ENCODE data around the gene SEMA3F.

The SEMA3F gene

DNA sequence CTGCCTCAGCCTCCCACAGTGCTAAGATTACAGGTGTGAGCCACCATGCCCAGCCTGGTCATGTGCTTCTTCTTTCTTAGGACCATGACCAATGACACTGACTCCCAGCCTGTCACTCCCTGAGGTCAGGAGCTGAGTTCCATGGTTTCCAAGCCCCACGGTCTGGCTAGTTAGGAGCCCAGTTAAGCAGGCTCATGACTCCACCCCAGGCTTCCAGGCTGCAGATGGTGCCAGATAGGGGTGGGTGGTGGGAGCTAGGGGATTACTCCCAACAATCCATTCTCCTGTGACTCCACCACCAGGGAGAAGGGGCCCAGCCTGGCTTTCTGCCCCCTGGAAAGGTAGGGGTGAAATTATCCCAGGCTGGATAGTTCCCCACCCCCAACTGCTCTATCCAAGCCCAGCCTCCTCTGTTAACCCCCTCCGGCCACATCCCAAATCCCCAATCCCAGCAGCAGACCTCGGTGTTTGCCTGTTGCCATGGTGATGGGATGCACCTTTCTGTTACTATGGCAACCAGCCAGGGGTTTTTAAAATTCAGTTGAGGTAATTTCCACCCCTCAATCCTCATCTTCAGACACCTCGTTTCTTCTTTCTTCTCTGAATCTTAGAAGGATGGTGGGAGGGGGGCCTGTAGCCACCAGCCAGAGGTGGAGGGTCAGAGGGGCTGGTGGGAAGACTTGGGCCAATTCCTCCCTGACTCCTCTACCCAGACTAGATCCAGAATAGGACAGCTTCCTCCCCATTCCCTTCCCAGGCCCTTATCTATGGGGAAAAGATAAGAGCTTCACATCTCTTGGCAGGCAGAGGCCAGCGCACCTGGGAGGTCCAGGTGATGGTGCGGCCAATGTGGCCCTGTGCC is 22.5 kb upstream of the SEMA3F start:
- no peak for DNase-seq

GRCh38 chr3:50133283-50133615 is 21.9 kb upstream of the SEMA3F start:
- no peak for DNase-seq

GRCh38 chr3:50134367-50134766 is 20.8 kb upstream of the SEMA3F start:
- DNase-seq = no peak

GRCh38 chr3:50135964-50136363 is 19.2 kb upstream of the SEMA3F start:
- DNase-seq = no peak

GRCh38 chr3:50136714-50137405 is 18.3 kb upstream of the SEMA3F start:
- no peak for DNase-seq

GRCh38 chr3:50137531-50137930 is 17.6 kb upstream of the SEMA3F start:
- DNase-seq = no peak

DNA sequence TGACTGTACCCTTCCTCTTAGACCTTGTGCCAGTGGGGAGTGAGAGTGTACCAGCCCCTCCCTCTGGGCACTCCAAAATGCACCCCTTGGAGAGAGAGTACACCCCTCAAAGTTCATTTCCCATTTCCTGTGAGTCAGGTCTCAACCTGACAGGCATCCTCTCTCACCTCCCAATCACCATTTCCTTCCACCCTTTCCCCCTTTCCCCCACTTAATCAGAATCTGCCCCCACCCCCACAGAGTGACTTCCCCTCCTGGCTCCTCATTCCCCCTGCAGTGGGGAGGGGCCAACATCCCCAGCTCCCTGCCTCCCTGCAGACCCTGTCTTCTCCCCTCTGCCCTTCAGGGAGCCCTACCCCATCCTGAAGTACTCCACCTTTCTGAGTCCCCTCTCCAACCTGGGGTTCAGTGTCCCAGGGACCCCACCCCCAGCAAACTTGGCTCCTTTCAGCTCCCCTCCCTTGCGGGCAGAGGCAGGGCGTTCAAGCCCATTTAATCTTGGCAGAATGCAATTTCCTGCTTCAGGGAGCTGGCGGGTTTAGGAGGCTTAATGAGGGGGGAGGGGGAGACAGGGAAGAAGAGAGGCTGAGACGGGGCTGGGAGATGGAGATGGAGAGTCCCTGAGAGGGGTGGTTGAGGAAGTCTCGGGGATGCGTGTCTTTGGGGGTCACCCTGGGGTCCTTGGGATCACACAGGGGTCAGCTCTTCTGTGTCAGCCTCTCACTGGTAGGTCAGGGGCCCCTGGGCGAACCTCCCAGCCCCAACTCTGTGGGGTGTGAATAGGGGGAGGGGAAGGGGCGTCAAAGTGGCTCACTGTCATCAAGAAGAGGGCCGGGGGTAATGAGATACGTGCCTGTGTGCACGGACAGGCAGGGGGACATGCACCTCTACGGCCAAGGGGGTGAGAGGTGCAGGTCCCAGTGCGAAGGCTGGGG is 16.6 kb upstream of the SEMA3F start:
- no peak for DNase-seq

DNA sequence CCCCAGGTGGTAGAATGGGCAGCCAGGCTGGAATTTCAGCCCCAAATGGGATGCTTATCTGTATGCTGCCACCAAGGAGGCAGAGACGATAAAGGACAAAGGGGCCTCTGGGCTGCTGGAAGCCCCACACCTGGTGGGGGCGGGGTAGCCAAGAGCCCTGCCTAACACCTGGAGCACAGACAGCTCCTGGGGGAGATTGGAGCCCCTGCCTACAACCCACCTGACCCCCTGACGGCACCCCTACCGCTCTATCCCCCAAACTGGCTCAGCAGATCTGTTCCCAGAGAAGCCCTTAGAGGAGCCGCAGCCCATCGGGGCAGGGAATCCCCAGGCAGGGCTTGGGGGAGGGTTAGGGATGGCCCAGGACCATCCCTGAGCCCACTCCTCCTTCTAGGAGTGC is 15.8 kb upstream of the SEMA3F start:
- DNase-seq = no peak

- DNase-seq = no peak
Measured at GRCh38 chr3:50139718-50140423, 15.3 kb upstream of the SEMA3F start.

DNA sequence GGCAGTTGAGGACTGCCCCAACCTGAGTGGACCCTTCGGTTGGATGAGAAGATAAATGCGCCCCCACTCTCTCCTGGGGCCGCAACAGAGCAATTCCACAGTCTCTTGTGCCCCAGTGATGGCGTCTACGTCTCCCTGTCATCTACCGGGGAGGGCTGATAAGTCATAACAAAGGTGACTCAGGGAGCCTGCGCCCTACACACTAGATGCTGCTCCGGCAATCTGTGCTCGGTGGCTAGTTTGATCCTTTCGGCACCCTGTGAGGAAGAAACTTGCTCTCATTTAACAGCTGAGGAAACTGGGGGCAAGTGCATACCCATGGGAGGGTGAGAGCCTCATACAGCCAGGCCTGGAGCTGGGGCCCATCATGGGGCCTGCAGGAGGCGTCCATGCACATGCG is 14.1 kb upstream of the SEMA3F start:
- DNase-seq = no peak

DNA sequence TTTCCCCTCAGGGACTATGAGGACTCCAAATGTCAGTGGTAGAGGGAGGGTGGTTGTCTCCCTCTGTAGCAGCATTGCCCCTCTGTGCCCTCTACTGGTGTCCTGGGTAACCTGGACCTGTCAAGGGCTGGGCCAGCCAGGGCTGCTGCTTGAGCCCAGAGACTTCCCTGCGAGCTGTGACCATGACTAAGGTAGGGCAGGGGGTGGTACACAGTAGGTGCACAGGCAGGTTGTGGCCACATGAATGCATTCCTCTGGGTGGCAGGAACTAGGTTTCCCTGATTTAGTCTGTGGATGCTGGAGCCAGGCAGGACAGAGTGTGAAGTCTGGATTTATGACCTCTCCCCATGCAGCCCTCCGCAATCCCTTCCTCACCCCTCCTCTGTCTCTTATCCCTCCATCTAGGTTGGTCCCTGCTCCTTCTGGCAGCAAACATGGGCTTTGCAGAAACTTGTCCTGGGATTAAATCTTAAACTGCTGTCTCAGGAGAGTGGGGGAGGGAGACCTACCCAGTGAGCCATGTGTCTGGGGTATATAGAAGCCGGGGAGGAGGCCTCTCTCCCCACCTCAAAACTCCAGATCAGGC is 8.7 kb upstream of the SEMA3F start:
- DNase-seq = no peak

DNA sequence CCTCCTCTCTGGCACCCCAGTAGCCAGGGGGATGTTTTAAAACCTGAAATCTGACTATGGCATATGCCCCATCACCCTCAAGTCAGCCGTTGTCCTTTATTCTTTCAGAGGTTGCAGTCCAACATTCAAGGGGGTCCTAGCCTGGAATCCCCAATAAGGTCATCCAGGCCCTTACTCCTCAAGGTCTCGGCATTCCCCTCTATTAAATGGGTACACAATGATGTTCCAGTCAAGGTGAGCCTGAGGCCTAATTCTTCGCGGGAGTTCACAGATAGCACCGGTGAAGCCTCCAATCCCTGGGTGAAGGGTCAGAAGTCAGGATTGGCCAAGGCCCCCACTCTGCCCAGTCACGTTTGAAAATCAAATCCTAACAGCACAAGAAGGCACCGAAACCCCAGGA is 8.1 kb upstream of the SEMA3F start:
- no peak for DNase-seq

GRCh38 chr3:50147447-50147846 is 7.7 kb upstream of the SEMA3F start:
- no peak for DNase-seq

- no peak for DNase-seq
Measured at GRCh38 chr3:50147861-50148260, 7.3 kb upstream of the SEMA3F start.

GRCh38 chr3:50150404-50150750 is 4.7 kb upstream of the SEMA3F start:
- DNase-seq = no peak

- no peak for DNase-seq
Measured at GRCh38 chr3:50150863-50151686, 4.0 kb upstream of the SEMA3F start.

DNA sequence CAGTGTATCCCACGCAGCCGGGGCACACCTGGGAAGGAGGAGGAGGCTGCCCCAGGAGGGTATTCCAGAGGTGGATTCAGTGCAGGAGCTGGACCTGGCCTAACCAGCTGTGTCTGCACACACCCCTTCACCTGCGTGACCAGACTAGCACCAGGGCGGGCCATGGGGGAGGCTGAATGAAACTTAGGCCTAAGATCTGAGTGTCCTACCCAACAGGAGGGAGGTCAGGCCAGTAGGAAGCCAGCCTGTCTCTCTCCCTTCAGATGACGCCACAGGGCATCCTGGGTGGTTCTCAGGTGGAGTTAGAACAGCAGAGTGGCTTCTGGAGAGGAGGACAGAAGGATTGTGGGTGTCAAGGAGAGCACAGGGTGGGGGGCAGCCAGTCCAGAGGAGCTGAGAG is 3.4 kb upstream of the SEMA3F start:
- no peak for DNase-seq

DNA sequence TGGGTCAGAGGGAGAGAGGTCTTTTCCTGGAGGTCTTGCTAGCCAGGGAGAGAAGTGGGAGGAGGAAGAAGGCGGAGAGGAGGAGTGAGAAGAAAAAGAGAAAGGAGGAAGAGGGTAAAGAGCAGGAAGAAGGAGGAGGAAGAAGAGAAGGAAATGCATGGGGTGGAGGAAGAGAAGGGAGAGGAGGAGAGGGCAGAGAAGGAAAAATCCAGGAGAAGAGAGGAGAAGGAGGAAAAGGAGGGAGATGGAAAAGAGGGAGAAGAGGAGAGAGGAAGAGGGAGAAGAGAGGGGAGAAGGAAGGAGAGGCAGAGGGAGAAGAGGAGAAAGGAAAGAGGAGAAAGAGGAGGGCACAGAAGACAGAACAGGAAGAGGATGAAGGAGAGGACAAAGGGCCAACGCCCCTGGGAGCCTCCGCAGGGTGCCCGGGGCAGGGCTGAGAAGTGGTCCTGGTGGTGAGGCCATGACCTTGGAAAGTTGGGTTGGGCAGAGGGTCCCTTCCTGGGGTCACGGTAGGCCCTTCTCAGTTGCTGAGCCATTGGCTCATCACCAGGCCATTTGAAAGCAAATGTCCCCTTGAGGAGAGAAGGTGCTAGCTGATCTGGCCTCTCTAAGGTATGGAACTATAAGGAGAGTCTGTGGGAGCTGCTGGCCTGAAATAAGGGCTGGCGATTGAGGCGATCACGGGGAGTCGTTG is 1.2 kb upstream of the SEMA3F start:
- no peak for DNase-seq

GRCh38 chr3:50154476-50154839 is 666 bp upstream of the SEMA3F start:
- no peak for DNase-seq

- DNase-seq = no peak
Measured at GRCh38 chr3:50155491-50155878, 361 bp downstream of the SEMA3F start.

GRCh38 chr3:50155891-50156290 is 767 bp downstream of the SEMA3F start:
- no peak for DNase-seq

Measured in activated gamma-delta T cell treated with Interleukin-2 at 50 U/mL for 16 hours (primary cell).